Heart right ventricle (tissue), 16 donors: ENCODE results near the gene NKTR. TPM values are rescaled to one million over a fixed set of nuclear protein-coding genes. Genes with fewer than 3 reads are reported as not detected.

Source experiments
- ATAC-seq, 8 donors: fragments of 200-7000 bp; cut with Tn5 transposase; one replicate each; pipeline ENCODE4 v1.9.1; 2020; ENCODE audit warnings: mild to moderate bottlenecking in 8 of 8, moderate library complexity in 8 of 8, moderate number of reproducible peaks in 1 of 8
- DNase-seq, 2 donors: peaks; one replicate each; pipeline ENCODE4 v3.0.0-alpha.2; 2020
- H3K27ac ChIP-seq, 10 donors: fragments of 200-600 bp; sonication (generic) in 2 of 10; one replicate each; pipeline versions ENCODE4 v1.5.0 to v1.8.0; 2020 to 2022; ENCODE audit warnings: mild to moderate bottlenecking in 3 of 10
- H3K27me3 ChIP-seq, 7 donors: fragments of 200-600 bp; one replicate each; pipeline ENCODE4 v1.8.0; 2021 to 2022; ENCODE audit warnings: mild to moderate bottlenecking in 2 of 7
- H3K36me3 ChIP-seq, 9 donors: fragments of 200-600 bp; sonication (generic) in 1 of 9; one replicate each; pipeline versions ENCODE4 v1.5.0 to v1.8.0; 2020 to 2022; ENCODE audit warnings: mild to moderate bottlenecking in 2 of 9
- H3K4me1 ChIP-seq, 9 donors: fragments of 200-600 bp; sonication (generic) in 1 of 9; one replicate each; pipeline versions ENCODE4 v1.5.0 to v1.8.0; 2020 to 2022; ENCODE audit warnings: mild to moderate bottlenecking in 4 of 9
- H3K4me3 ChIP-seq, 10 donors: fragments of 200-600 bp; sonication (generic) in 2 of 10; one replicate each; pipeline versions ENCODE4 v1.5.0 to v1.8.0; 2020 to 2022; ENCODE audit warnings: mild to moderate bottlenecking in 7 of 10, moderate library complexity in 2 of 10
- H3K9me3 ChIP-seq, 11 donors: fragments of 200-600 bp in 10 of 11; sonication (generic) in 2 of 11; one replicate each; pipeline versions ENCODE4 v1.5.0 to v1.8.0; 2013 to 2022; ENCODE audit warnings: mild to moderate bottlenecking in 2 of 11, control low read depth in 1 of 11, moderate library complexity in 1 of 11
- CTCF ChIP-seq, 9 donors: fragments of 200-600 bp; sonication (generic) in 2 of 9; IDR thresholded peaks; one replicate each; pipeline versions ENCODE4 v1.5.0 to v1.8.0; 2021 to 2022; ENCODE audit warnings: antibody characterized with exemption in 9 of 9, mild to moderate bottlenecking in 5 of 9, moderate library complexity in 1 of 9
- WGBS, 2 donors: extraction: QIAGEN DNeasy Blood & Tissue Kit; methylation state at CpG; one replicate each; pipeline ENCODE4 v1.1.7; 2013; ENCODE audit warnings: inconsistent platforms in 1 of 2; 5-methylcytosine and 5-hydroxymethylcytosine counted together
- intact Hi-C, 10 donors: fragments of 100-400 bp; cut with DNase I; formaldehyde crosslinking; loops; one replicate each; pipeline versions ENCODE4 v1.11.1 to v1.14.2; 2022
- polyA plus RNA-seq, 2 donors: library from polyadenylated mRNA; stranded (reverse); fragments of 200-250 nt; gene quantifications; one replicate each; pipeline ENCODE4 v1.2.3, GENCODE V29; 2013
- total RNA-seq, 10 donors: library from RNA; stranded (reverse); fragmentation: NEBNext Ultra II Directional in 3 of 10; extraction: Animal tissue kit (Norgen Biotek cat#: 25700) in 3 of 10; gene quantifications; one replicate each; pipeline versions ENCODE4 v1.2.1 to v1.2.4, GENCODE V29; 2021 to 2023
- donor health status: Arrhythmogenic right ventricular cardiomyopathy.
- donor health status: ischemic (EF 13 %, LVEDD 7.1; RV severe dilation, severe dysfunction).
- donor health status: healthy with polysubstance abuse.
- donor health status: DM: no; HTN: yes; CAD: no.
- donor health status: DM: no; HTN: no; CAD: no.
- donor health status: ischemic (EF 25% LVEDD 6.9; RV normal size, moderate dysfunction).
- donor health status: ischemic (EF 25% LVEDD 5.7; RV mildly dilated, moderate dysfunction).
- donor health status: healthy.
- donor health status: DM: yes; HTN: yes; CAD: no.
- donor health status: Ischemic cardiomyopathy.
- donor health status: ischemic (EF 35%, LVEDD 5.7; RV mildly dilated, moderate dysfunction).
- donor health status: nonischemic (EF 11% LVEDD 7.7; RV severe dilation, severe dysfunction).
- donor health status: DM: yes; HTN: yes; CAD: no.
- donor health status: PGD.
- donor health status: ischemic (EF 29% LVEDD 5.4; RV normal size, mild dysfunction).
- donor health status: nonischemic (EF 23%, LVEDD 6.1; RV moderate dilation, normal function).

Gene NKTR
- total and polyA plus RNA-seq, 12 donors, result 10.2 to 59.3 (median 21.9) TPM

GRCh38 chr3:42658091-42658770 is 57.7 kb downstream of the NKTR start:
- H3K4me1 ChIP-seq, result peaks cover 19 to 73% (median 40%) of the 10 kb centered on the region in 9 donors
- intact Hi-C loops, result loop anchor here in 4 of 10 donors (5.0 to 10.0 kb wide), 4 partner anchors 73 to 89 kb away; partner anchors contain the start of gene SEC22C (in 1 of the 4)
- no peaks in the 10 kb centered on the region for H3K9me3 ChIP-seq
- peaks cover 0 to 41% (median 8%) of the 10 kb centered on the region in 9 donors for H3K36me3 ChIP-seq
- 83% methylated on average over 34 of the region's 34 CpGs for WGBS, 2 donors
- no peak for DNase-seq
- H3K27me3 ChIP-seq, result no peaks in the 10 kb centered on the region
- peak overlapping the region in 6 of 10 donors; percentile 9 to 70 (median 54) for H3K27ac ChIP-seq
- no peak for TF ChIP-seq CTCF (IDR thresholded peaks at IDR 0.05)
- H3K4me3 ChIP-seq, result no peak overlapping the region
- no peak for ATAC-seq

GRCh38 chr3:42658771-42659390 is 58.4 kb downstream of the NKTR start:
- intact Hi-C loops, result loop anchor here in 4 of 10 donors (5.0 to 10.0 kb wide), 4 partner anchors 74 to 88 kb away; partner anchors contain the start of gene SEC22C (in 1 of the 4)
- WGBS, 2 donors, result 61 to 65% methylated on average over 22 of the region's 22 CpGs
- H3K4me1 ChIP-seq, result peaks cover 16 to 68% (median 34%) of the 10 kb centered on the region in 9 donors

GRCh38 chr3:42659451-42660130 is 59.1 kb downstream of the NKTR start:
- H3K36me3 ChIP-seq, result peaks cover 0 to 42% (median 8%) of the 10 kb centered on the region in 9 donors
- intact Hi-C loops, result loop anchor here in 5 of 10 donors (5.0 to 10.0 kb wide), 4 partner anchors 75 to 88 kb away; partner anchors contain the start of gene SEC22C (in 1 of the 5)
- H3K27me3 ChIP-seq, result no peaks in the 10 kb centered on the region
- peaks cover 16 to 68% (median 34%) of the 10 kb centered on the region in 9 donors for H3K4me1 ChIP-seq
- TF ChIP-seq CTCF (IDR thresholded peaks at IDR 0.05), result no peak
- peak overlapping the region in 7 of 10 donors; percentile 23 to 70 (median 57) for H3K27ac ChIP-seq
- no peaks in the 10 kb centered on the region for H3K9me3 ChIP-seq
- H3K4me3 ChIP-seq, result no peak overlapping the region
- WGBS, 2 donors, result 48 to 66% methylated on average over 25 of the region's 25 CpGs
- no peak for DNase-seq
- peak in 1 of 8 donors; percentile 16 for ATAC-seq

More at GRCh38 chr3:42658771-42659390, 58.4 kb downstream of the NKTR start:
- no peak for DNase-seq
- Histone ChIP-seq H3K9me3 (no peaks in the 10 kb centered on the region), H3K27me3 (no peaks in the 10 kb centered on the region), H3K36me3 (peaks cover 0 to 41% (median 8%) of the 10 kb centered on the region in 9 donors), H3K4me3 (no peak overlapping the region), H3K27ac (peak overlapping the region in 7 of 10 donors; percentile 23 to 70 (median 57))
- no peak for TF ChIP-seq CTCF (IDR thresholded peaks at IDR 0.05)
- no peak for ATAC-seq
